HG03108 (cell line): Measurements from ENCODE around the gene ATL3.
"Not testable (repeated sequence)": the region's sequence is repeated elsewhere in the genome, so short reads cannot be mapped to it uniquely, and the experiment has no call there.

ENCODE experiments used
- ATAC-seq: cut with Tn5 transposase; IDR thresholded peaks from one replicate; pipeline ENCODE4 v1.9.1; 2021; ENCODE audit warnings: moderate library complexity; ENCODE audit not compliant: unreplicated experiment

ATL3 gene

GRCh38 chr11:63671322-63672155 is at the start of gene ATL3:
Gene ATL3, minus strand, starts transcription at chr11:63671376. Its CDS starts 41 bp downstream, at chr11:63671335.
- ATAC-seq = peak; percentile 86

- no peak for ATAC-seq
Measured at GRCh38 chr11:63720611-63721010, 49.4 kb upstream of the ATL3 start.

GRCh38 chr11:63719987-63720386 is 48.8 kb upstream of the ATL3 start:
- ATAC-seq = no peak

- ATAC-seq = no peak
Measured at GRCh38 chr11:63719001-63719400, 47.8 kb upstream of the ATL3 start.

- no peak for ATAC-seq
Measured at GRCh38 chr11:63716046-63716445, 44.9 kb upstream of the ATL3 start.

- ATAC-seq = no peak
Measured at GRCh38 chr11:63713766-63714165, 42.6 kb upstream of the ATL3 start.

- ATAC-seq = no peak
Measured at GRCh38 chr11:63711838-63712237, 40.7 kb upstream of the ATL3 start.

- no peak for ATAC-seq
Measured at GRCh38 chr11:63710476-63711217, 39.5 kb upstream of the ATL3 start.

GRCh38 chr11:63709336-63709884 is 38.2 kb upstream of the ATL3 start:
- no peak for ATAC-seq

GRCh38 chr11:63708764-63709163 is 37.6 kb upstream of the ATL3 start:
- no peak for ATAC-seq

GRCh38 chr11:63705526-63705925 is 34.4 kb upstream of the ATL3 start:
- no peak for ATAC-seq

GRCh38 chr11:63699896-63700295 is 28.7 kb upstream of the ATL3 start:
- no peak for ATAC-seq

GRCh38 chr11:63698976-63699733 is 28.0 kb upstream of the ATL3 start:
- ATAC-seq = no peak

- ATAC-seq = no peak
Measured at GRCh38 chr11:63694596-63694995, 23.4 kb upstream of the ATL3 start.

- no peak for ATAC-seq
Measured at GRCh38 chr11:63687845-63688244, 16.7 kb upstream of the ATL3 start.

- ATAC-seq = no peak
Measured at GRCh38 chr11:63686926-63687325, 15.8 kb upstream of the ATL3 start.

- ATAC-seq = not testable (repeated sequence)
Measured at GRCh38 chr11:63685158-63685721, 14.1 kb upstream of the ATL3 start.

- no peak for ATAC-seq
Measured at GRCh38 chr11:63683133-63683991, 12.2 kb upstream of the ATL3 start.

- no peak for ATAC-seq
Measured at GRCh38 chr11:63682066-63683021, 11.2 kb upstream of the ATL3 start.
